ENCODE results near the gene DCP1A. TPM values are rescaled to one million over a fixed set of nuclear protein-coding genes. Genes with fewer than 3 reads are reported as not detected.
"Not testable (repeated sequence)": the region's sequence is repeated elsewhere in the genome, so short reads cannot be mapped to it uniquely, and the experiment has no call there.

DCP1A gene
- polyA plus RNA-seq, 1 donor from 2014 or later: 65.0 TPM

DNA sequence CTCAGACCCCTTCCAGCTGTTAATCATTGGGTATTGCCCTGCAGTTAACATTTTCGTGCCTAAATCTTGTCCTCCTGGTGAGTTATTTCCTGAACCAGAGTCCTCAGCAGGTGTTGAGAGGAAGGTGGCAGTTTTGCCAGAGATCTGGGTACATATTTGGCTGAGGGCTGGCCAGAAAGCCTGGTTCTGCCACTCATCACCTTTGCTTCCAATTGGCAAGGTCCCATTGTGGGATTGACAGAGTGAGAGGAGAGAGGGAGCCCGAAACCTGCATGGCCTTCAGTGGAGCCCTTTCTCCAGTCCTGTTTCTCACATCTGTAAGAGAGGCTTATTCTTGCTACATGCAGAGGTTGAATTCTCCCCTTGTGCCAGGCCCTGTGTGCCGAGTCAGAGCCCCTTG is 82.6 kb downstream of the DCP1A start:
- H3K27ac Mint-ChIP-seq: no peak overlapping the region

DNA sequence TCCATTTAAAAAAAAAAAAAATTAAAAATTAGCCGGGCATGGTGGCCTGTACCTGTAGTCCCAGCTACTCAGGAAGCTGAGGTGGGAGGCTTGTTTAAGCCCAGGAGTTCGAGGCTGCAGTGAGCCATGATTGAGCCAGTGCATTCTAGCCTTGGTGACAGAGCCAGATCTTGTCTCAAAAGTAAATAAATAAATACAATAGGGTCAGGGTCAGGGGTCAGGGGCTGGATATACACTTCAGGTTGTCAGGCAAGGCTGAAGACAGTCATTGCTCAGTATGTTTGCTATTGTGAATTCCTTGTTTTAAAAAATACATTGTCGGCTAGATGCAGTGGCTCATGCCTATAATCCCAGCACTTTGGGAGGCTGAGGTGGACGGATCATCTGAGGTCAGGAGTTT is 83.4 kb downstream of the DCP1A start:
- no peaks in the 10 kb centered on the region for H3K4me1 Mint-ChIP-seq
- H3K27ac Mint-ChIP-seq: no peak overlapping the region
- H3K36me3 Mint-ChIP-seq: no peaks in the 10 kb centered on the region
- no peak overlapping the region for H3K4me3 Mint-ChIP-seq
- peaks cover 2% of the 10 kb centered on the region for H3K27me3 Mint-ChIP-seq
- no peaks in the 10 kb centered on the region for H3K9me3 Mint-ChIP-seq

More for the DNA sequence above, 82.6 kb downstream of the DCP1A start:
- Mint-ChIP-seq H3K4me1 (no peaks in the 10 kb centered on the region), H3K36me3 (no peaks in the 10 kb centered on the region), H3K27me3 (no peaks in the 10 kb centered on the region), H3K4me3 (no peak overlapping the region), H3K9me3 (no peaks in the 10 kb centered on the region)

DNA sequence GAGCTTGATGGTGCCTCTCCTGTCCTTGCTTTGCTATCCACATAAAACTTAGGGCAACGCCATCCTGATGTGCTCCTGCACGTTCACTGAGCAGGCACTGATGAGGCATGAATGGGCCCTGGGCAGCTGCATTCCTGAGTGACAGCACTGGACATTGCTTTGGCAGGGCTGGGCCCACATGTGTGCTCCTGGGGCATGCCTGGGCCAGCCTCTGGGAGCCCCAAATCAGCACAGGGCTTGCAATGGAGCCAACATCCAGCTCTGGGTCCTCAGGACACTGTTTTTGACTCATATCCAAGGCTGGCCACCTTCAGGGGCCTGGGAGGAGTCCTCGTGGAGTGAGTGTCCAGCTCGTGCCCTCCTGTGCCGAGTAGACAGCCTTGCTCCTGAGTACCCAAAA is 85.6 kb downstream of the DCP1A start:
- no peaks in the 10 kb centered on the region for H3K4me1 Mint-ChIP-seq
- H3K36me3 Mint-ChIP-seq: no peaks in the 10 kb centered on the region
- H3K9me3 Mint-ChIP-seq: no peaks in the 10 kb centered on the region
- H3K4me3 Mint-ChIP-seq: no peak overlapping the region
- no peak overlapping the region for H3K27ac Mint-ChIP-seq
- peaks cover 2% of the 10 kb centered on the region for H3K27me3 Mint-ChIP-seq

DNA sequence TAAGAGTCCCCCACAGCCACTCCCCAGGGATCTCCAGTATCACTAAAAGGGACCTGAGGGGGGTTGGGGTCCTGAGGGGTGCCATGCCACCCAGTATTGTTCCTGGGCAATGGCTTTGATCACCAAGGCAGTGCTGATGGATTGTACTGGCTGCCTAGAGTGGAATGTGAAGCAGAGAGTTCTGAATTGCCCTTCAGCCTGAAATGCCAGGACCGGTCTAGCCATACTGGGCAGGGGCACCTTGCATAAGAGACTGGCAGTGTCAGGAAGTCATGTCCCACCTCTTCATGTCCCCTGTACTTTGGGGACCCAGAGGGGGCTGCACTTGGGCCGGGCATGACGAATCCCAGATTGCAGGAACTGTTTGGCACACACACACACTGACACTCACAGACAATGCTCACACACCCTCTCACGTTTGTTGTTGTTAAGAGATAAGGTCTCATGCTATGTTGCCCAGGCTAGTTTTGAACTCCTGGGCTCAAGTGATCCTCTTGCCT is 87.0 kb downstream of the DCP1A start:
- no peaks in the 10 kb centered on the region for H3K9me3 Mint-ChIP-seq
- no peak overlapping the region for H3K4me3 Mint-ChIP-seq
- H3K4me1 Mint-ChIP-seq: no peaks in the 10 kb centered on the region
- no peaks in the 10 kb centered on the region for H3K36me3 Mint-ChIP-seq
- H3K27me3 Mint-ChIP-seq: peaks cover 2% of the 10 kb centered on the region
- H3K27ac Mint-ChIP-seq: no peak overlapping the region

DNA sequence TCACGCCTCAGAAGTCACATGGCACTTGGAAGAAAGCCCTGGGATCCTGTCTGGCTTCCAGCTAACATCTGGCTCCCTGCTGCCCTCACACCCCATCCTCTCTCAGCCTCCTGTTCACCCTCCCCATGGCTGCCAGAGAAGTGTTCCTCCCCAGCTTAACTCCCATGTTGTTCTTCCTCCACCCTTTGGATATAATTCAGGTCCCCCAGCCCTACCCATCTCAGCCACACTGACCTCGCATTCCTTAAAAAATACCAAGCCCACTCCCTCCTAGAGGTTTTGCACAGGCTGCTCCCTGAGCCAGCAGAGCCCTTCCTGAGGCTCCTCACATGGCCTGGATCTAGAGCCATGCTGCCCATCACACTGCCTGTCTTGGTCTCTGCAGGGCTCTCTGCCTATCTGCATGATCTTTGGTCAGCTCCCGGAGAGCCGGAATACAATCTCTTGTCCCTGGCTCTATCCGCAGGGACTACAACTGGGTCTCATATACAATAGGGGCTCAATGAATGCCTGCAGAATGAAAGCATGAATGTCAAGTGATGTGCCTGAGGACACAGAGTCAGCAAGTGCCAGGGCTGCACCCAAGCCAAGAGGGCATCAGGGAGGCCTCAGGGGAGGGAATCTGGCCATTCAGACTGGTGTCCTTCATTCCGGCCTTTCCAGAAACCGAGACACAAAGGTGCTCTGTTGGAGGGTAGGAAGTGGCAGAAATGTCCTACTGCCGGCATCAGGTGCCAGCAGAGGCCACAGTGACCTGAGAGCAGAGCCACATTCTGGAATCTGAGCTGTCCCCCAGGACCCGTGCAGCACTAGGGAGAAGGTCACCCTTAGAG is 87.7 kb downstream of the DCP1A start:
- H3K9me3 Mint-ChIP-seq: no peaks in the 10 kb centered on the region
- peak overlapping the region in 1 of 4 donors; percentile 67 for H3K4me3 Mint-ChIP-seq
- no peaks in the 10 kb centered on the region for H3K36me3 Mint-ChIP-seq

DNA sequence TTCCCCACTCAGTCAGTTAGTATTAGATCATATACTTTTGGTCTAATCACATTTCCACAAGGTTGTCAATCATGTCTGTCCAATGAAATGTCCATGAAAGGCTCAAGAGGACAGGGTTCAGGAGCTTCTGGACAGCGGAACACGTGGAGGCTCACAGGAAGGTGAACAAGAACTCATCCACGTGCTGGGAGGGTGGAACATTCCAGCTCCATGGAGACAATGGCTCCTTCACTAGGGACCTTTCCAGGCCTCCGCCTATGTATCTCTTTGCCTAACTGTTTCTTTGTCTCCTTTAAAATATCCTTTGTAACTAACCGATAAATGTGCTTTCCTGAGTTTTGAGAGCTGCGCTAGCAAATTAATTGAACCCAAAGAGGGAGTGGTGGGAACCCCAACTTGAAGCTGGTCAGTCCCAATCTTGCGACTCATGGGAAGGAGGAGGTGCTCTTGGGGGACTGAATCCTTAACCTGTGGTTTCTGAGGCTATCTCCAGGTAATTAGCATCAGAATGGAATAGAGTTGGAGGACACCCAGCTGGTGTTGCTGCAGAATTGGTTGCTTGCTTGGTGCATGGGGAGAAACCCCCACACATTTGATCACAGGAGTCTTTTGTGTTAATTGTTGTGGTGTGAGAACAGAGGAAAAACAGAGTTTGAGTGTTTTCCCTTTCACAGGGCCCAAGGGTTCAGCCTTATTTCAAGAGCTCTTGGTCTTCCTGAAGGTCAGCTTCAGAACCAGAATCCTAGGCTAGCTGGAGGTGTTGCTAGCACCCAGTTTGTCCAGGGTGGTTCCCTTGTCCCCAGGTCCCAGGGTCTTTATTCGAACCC is 88.5 kb downstream of the DCP1A start:
- no peaks in the 10 kb centered on the region for H3K9me3 Mint-ChIP-seq
- H3K36me3 Mint-ChIP-seq: no peaks in the 10 kb centered on the region
- peaks cover 2% of the 10 kb centered on the region for H3K27me3 Mint-ChIP-seq
- H3K4me1 Mint-ChIP-seq: peaks cover 8 to 11% (median 11%) of the 10 kb centered on the region in 3 donors
- H3K27ac Mint-ChIP-seq: peak overlapping the region in 1 of 3 donors; percentile 49
- H3K4me3 Mint-ChIP-seq: peak overlapping the region in 1 of 4 donors; percentile 93

More for the DNA sequence above, 87.7 kb downstream of the DCP1A start:
- peaks cover 0 to 2% (median 2%) of the 10 kb centered on the region in 3 donors for H3K4me1 Mint-ChIP-seq
- H3K27ac Mint-ChIP-seq: peak overlapping the region in 2 of 3 donors; percentile 46 to 52
- peaks cover 2% of the 10 kb centered on the region for H3K27me3 Mint-ChIP-seq

DNA sequence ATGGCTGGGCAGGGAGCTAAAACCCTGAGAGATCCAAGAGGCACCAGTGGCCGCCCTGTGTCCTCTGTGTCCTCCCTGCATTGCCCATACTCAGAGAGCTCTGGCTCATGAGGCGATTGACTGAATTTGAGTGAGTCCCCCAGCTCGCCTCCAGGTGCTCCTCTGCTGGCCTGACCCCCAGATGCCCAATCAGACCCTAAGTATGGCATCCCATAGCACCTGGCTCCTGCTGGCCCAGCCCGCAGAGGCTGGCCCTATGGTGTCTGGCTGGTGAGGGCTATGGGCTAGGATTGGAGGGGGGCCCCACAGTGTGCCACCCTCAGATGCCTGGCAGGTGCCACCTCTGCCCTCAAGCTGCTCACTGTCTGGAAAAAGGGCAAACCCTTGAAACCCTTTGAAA is 89.9 kb downstream of the DCP1A start:
- Mint-ChIP-seq H3K4me1 (peaks cover 14 to 18% (median 16%) of the 10 kb centered on the region in 3 donors), H3K36me3 (no peaks in the 10 kb centered on the region), H3K4me3 (peak overlapping the region in 1 of 4 donors; percentile 93), H3K27me3 (peaks cover 2% of the 10 kb centered on the region), H3K9me3 (no peaks in the 10 kb centered on the region), H3K27ac (peak overlapping the region in 1 of 3 donors; percentile 37)

DNA sequence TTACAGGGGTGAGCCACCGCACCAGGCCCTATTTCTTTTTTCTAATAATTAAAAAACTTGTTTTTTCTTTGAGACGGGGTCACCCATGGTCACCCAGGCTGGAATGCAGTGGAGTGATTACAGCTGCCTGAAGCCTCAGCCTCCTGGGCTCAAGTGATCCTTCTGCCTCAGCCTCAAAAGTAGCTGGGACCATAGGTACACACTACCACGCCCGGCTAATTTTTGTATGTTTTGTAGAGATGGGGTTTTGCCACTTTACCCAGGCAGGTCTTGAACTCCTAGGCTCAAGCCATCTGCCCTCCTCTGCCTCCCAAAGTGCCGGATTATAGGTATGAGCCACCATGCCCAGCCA is 90.7 kb downstream of the DCP1A start:
- Mint-ChIP-seq H3K4me1 (peaks cover 22 to 23% (median 23%) of the 10 kb centered on the region in 3 donors), H3K27me3 (peaks cover 2% of the 10 kb centered on the region), H3K36me3 (no peaks in the 10 kb centered on the region), H3K9me3 (no peaks in the 10 kb centered on the region), H3K27ac (peak overlapping the region in 2 of 3 donors; percentile 87 to 90), H3K4me3 (peak overlapping the region; percentile 54 to 93 (median 76))

DNA sequence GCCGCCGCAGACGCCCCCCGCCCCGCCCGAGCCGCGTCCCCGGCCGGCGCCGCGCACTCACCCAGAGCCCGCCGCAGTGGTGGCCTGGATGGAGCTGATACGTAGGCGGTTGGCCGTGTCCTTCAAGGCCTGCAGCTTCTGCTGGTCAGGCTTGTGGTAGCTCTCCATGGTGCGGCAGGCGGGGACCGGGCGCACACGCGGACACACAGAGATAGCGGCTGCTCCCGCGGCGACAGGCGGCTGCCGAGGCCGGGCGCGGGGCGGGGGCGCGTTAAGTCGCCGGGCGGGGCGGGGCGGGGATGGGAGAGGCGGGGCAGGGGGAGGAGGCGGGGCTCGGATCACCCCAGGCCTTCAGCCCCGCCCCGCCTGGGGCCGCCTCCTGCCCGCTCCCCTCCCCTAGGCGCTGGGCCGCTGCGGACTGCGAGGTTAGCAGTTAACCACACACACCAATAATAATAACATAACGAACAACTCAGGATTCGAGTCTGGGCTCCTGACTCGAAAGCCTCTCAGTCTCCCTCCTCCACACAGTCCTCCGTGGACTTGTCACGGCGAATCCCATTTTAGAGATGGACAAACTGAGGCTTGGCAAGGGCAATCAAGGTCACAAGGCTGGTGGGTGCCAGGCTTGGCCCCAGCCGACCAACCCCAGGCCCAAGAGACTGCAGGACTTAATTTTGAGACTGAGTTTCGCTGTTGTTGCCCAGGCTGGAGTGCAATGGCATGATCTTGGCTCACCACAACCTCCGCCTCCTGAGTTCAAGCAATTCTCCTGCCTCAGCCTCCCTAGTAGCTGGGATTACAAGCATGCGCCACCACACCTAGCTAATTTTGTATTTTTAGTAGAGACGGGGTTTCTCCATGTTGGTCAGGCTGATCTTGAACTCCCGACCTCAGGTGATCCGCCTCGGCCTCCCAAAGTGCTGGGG is 91.3 kb downstream of the DCP1A start, which contains the start of gene TKT:
Gene TKT (minus strand): TSS at position 248 of the 929 bp plus-strand sequence. CDS start 80 bp downstream, at position 168.
- peaks cover 24 to 29% (median 29%) of the 10 kb centered on the region in 3 donors for H3K4me1 Mint-ChIP-seq
- H3K9me3 Mint-ChIP-seq: no peaks in the 10 kb centered on the region
- H3K27me3 Mint-ChIP-seq: peaks cover 2% of the 10 kb centered on the region
- peak within 1 kb of the TSS; percentile 88 to 97 (median 94) for H3K4me3 Mint-ChIP-seq
- peaks cover 3% of the 10 kb centered on the region for H3K36me3 Mint-ChIP-seq
- peak within 1 kb of the TSS; percentile 84 to 95 (median 87) for H3K27ac Mint-ChIP-seq

DNA sequence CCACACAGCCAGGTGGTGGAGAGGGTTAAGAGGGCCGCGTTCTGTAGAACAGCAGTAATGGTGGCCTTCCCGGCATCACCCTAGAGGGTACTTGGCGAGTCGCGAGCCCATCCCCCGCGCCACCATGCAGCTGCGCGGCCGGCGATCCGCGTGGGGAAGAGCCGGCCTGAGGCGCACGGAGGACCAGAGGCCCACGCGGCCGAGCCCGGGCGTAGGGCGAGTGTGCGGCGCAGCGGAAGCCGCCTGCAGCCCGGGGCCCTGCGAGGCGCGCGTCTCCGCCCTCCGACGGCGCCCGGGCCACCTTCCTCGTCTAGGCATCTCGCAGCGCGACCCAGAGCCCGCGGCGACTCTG is 91.9 kb downstream of the DCP1A start:
- Mint-ChIP-seq H3K27me3 (peaks cover 2% of the 10 kb centered on the region), H3K36me3 (peaks cover 3% of the 10 kb centered on the region), H3K4me3 (peak overlapping the region; percentile 88 to 97 (median 94)), H3K9me3 (no peaks in the 10 kb centered on the region), H3K4me1 (peaks cover 24 to 36% (median 34%) of the 10 kb centered on the region in 3 donors), H3K27ac (peak overlapping the region in 2 of 3 donors; percentile 53 to 79)

DNA sequence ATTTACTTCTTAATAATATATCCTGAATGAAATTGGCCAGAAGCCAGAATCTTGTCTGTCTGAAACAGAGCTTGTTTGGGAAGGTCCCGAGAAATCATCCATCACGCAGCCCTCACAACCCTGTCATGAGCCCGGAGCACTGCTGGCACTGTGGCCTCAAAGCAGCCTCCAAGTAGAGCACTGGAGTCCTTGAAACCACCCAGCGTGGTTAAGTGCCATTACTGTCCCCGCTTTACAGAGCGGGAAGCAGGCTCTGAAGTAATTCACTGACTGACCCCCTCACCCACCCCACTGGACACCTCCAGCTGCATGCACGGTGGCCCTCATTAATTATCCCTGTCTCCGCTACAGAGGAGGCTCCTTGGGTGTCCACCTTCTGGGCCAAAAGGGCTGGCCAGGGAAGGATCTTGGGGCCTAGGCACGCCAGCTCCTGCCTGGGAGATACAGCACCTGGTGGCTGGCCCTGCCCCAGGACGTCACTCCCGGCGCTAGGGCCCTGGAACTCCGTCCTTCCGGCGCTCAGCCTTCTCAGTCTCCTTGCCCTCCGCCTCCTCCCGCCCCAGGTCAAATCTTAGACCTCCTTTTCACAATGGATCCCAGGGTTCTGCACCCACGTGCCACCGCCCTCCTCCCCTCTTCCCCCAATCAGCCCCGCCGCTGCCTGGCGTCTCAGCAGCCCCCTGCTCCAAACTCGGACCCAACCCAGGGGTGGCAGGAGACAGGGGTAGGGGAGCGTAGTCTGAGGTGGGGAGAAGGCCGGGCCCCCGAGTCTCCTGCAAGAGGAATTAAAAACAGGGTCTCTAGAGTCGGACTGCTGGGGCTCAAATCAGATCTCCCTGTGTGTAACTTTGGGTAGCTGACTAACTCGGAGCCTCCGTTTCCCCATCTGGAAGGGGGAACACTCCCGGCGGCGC is 92.6 kb downstream of the DCP1A start:
- Mint-ChIP-seq H3K4me1 (peaks cover 27 to 40% (median 37%) of the 10 kb centered on the region in 3 donors), H3K4me3 (peak overlapping the region; percentile 88 to 97 (median 94)), H3K27ac (peak overlapping the region; percentile 79 to 95 (median 84)), H3K27me3 (peaks cover 2% of the 10 kb centered on the region), H3K9me3 (no peaks in the 10 kb centered on the region), H3K36me3 (peaks cover 3% of the 10 kb centered on the region)

DNA sequence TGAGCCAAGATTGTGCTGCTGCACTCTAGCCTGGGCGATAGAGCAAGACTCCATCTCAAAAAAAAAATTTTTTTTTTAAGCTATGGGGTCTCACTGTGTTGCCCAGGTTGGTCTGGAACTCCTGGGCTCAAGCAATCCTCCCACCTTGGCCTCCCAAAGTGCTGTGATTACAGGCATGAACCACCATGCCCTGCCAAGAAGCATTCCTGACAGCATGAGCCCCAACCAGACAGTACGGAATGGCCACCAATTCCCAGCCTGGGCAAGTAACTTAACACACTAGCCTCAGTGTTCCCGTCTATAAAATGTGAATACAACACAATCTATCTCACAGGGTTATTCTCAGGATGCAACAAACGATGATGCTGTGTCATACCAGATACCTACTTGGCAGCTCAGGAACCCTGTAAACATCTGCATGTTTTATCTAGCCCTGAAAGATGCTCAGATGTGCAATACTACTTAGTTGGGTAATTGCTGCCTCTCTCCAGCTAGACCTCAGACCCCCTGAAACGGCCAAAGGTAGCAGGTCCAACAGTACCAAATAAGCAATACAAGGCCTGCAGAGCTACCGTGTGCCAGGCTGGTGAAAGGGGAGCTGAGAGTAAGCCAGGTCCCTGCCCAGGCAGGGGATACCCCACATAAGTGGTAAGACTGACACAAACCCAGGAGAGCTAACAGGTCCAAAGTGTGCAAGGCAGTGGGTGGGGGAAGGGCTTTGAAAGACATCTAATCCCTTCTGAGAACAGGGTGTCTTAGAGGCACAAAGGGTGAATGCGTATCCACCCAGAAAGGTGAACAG is 93.4 kb downstream of the DCP1A start:
- Mint-ChIP-seq H3K27ac (peak overlapping the region; percentile 79 to 95 (median 84)), H3K4me1 (peaks cover 32 to 45% (median 42%) of the 10 kb centered on the region in 3 donors), H3K4me3 (peak overlapping the region; percentile 88 to 97 (median 94)), H3K27me3 (no peaks in the 10 kb centered on the region), H3K36me3 (peaks cover 3% of the 10 kb centered on the region), H3K9me3 (no peaks in the 10 kb centered on the region)

DNA sequence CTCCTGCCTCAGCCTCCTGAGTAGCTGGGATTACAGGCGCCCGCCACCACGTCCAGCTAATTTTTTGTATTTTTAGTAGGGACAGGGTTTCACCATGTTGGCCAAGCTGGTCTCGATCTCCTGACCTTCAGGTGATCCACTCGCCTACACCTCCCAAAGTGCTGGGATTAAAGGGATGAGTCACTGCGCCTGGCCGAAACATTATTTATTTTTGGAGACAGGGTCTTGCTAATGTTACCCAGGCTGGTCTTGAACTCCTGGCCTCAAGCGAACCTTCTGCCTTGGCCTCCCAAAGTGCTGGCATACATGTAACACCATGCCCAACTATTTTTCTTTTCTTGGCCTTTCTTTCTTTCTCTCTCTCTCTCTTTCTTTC is 94.4 kb downstream of the DCP1A start:
- peak overlapping the region in 2 of 3 donors; percentile 51 to 89 for H3K27ac Mint-ChIP-seq
- H3K36me3 Mint-ChIP-seq, H3K27me3 Mint-ChIP-seq, H3K9me3 Mint-ChIP-seq: not testable (repeated sequence)
- H3K4me1 Mint-ChIP-seq: peaks cover 41 to 53% (median 49%) of the 10 kb centered on the region in 3 donors
- peak overlapping the region in 3 of 4 donors; percentile 77 to 93 (median 92) for H3K4me3 Mint-ChIP-seq
